ENCODE data around the gene SPATA13.

GRCh38 chr13:24142453-24142852, 18.1 kb upstream of the SPATA13 start:
- TF ChIP-seq CTCF (conservative IDR thresholded peaks at IDR 0.05; ENCODE audit: low read depth, low read length) (no peak), EZH2 (IDR thresholded peaks at IDR 0.05; ENCODE audit: low read length, unreplicated experiment) (no peak), EZH2phosphoT487 (IDR thresholded peaks at IDR 0.05; ENCODE audit: borderline replicate concordance, low read length) (no peak)

All from PC-3 (cell line).